HT-29 (cell line): Measurements from ENCODE around the gene SSTR5. TPM values are rescaled to one million over a fixed set of nuclear protein-coding genes. Genes with fewer than 3 reads are reported as not detected.

Experiments
- DNase-seq: peaks from one replicate; pipeline ENCODE4 v3.0.0-alpha.2; 2015; ENCODE audit warnings: low spot score
- total RNA-seq: library from RNA; depleted of rRNA; stranded (reverse); fragments of >200 nt; shearing (Covaris generic); gene quantifications from 2 replicates; pipeline ENCODE4 v1.2.3, GENCODE V29; 2014

Gene SSTR5
- total RNA-seq, 1 experiment from 2014 or later = 5.1 TPM

GRCh38 chr16:1102921-1103635, 30.5 kb downstream of the SSTR5 start:
- DNase-seq = peak; percentile 50

GRCh38 chr16:1103636-1103980, 31.1 kb downstream of the SSTR5 start:
- no peak for DNase-seq

- peak; percentile 71 for DNase-seq
Measured at GRCh38 chr16:1105888-1106620, 33.5 kb downstream of the SSTR5 start.

- no peak for DNase-seq
Measured at GRCh38 chr16:1106659-1107058, 34.1 kb downstream of the SSTR5 start.

- DNase-seq = no peak
Measured at GRCh38 chr16:1107141-1107540, 34.6 kb downstream of the SSTR5 start.

- DNase-seq = no peak
Measured at GRCh38 chr16:1107731-1108130, 35.2 kb downstream of the SSTR5 start.

- no peak for DNase-seq
Measured at GRCh38 chr16:1108299-1109252, 36.0 kb downstream of the SSTR5 start.

GRCh38 chr16:1109648-1110047, 37.1 kb downstream of the SSTR5 start:
- no peak for DNase-seq

- no peak for DNase-seq
Measured at GRCh38 chr16:1112506-1113184, 40.1 kb downstream of the SSTR5 start.

GRCh38 chr16:1113489-1113888, 40.9 kb downstream of the SSTR5 start:
- no peak for DNase-seq

- DNase-seq = no peak
Measured at GRCh38 chr16:1113889-1114526, 41.5 kb downstream of the SSTR5 start.

GRCh38 chr16:1116693-1117077, 44.1 kb downstream of the SSTR5 start:
- DNase-seq = no peak

GRCh38 chr16:1117176-1117900, 44.8 kb downstream of the SSTR5 start:
- DNase-seq = no peak

- DNase-seq = no peak
Measured at GRCh38 chr16:1117926-1118325, 45.4 kb downstream of the SSTR5 start.

GRCh38 chr16:1119129-1119528, 46.6 kb downstream of the SSTR5 start:
- DNase-seq = no peak

GRCh38 chr16:1119766-1120576, 47.4 kb downstream of the SSTR5 start:
- peak; percentile 43 for DNase-seq

GRCh38 chr16:1120577-1120941, 48.0 kb downstream of the SSTR5 start:
- no peak for DNase-seq

- DNase-seq = no peak
Measured at GRCh38 chr16:1121009-1121408, 48.5 kb downstream of the SSTR5 start.

GRCh38 chr16:1121601-1122397, 49.3 kb downstream of the SSTR5 start:
- DNase-seq = no peak
